Non-pigmented ciliary epithelial cell (primary cell): ENCODE data around the gene PRODH2.
A peak's percentile ranks its signal among the peaks of the same experiment; 100 is the strongest.
"Not testable (repeated sequence)": the region's sequence is repeated elsewhere in the genome, so short reads cannot be mapped to it uniquely, and the experiment has no call there.

Source experiments
- DNase-seq: peaks from one replicate; pipeline ENCODE4 v3.0.0-alpha.2; 2010; ENCODE audit warnings: low read depth

PRODH2 gene

DNA sequence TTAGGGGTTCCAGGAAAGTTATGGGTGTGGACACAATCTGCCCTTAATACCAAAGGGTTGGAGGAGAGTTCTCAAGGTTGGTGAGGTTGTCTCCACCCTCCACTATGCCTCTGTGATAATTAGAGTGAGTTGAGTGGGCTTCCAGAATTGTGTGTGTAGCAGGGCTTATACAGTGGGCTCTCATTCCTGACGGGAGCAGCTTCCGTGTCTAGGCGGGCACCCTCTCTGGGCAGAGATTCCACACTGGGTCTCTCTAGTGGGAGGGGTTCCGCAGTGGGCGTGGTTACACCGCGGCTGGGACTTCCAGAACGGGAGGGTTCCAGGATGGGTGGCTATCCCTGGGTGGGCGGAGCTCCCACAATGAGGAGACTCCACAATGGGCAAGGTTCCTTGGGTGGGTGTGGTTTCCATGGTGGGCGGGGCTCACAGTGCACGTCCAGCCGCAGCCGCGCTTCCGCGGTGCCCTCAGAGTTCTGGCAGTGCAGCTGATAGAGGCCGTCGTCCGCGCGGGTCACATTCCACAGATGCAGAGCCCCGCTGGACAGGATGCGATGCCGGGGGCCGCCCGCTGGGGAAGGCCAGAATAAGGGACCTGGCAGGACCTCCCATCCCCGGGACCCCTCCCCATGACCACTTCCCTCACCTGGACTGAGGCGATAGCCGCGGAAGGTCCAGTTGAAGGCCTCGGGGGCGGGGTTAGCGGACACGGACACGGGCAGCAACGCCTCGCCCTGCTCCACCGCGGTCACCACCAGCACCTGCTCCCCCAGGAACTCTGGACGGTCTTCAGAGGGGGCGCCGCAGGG lies 31.2 kb upstream of the PRODH2 start:
- DNase-seq = no peak

DNA sequence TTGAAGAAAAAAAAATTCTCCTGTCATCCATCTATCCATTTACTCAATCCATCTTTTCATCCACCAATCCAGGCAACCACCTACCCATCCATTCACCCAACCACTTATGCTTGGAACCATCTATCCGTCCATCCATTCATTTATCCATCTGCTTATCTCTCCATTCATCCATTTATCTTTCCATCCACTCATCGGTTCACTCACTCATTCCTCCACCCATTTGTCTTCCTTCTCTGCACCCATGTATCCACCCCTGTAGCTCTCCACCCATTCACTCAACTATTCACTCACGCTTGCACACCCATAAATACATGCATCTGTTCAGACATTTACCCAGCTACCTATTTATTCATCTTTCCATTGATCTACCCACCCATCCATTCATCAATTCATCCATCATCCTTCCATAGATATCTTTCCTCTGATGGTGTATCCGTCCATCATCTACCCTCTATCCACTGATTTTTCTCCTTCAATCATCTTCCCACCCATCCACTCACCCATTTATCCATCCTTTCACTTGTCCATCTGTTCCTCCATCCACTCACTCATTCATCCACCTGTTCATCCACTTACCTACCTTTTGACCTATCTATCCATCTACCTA lies 30.1 kb upstream of the PRODH2 start:
- DNase-seq = no peak

DNA sequence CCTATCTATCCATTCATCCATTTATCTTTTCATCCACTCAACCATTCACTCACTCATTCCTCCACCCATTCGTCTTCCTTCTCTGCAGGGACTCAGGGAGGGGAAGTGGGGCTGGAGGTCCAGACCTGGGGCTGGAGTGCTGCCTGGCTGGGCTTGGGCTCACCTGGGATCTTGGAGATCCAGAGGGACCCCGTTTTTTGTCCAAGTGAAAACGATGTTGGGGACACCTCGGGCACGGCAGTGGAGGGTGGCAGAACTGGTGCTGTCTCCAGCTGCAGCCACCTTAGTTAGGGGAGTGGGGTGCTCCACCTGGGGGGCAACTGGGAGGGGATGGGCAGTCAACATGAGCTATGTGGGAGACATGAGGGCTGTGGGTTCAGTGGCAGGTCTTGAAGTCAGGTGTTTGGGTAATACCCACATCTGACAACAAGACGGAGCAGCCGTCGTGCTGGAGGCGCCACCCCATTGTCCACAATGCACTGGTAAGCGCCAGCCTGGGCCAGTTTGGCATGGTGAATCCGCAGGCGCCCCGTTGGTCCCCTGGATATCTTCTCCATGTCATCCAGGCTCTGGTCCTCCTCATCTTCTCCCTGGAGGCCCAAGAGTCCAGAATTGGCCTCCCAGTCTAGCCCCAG lies 29.4 kb upstream of the PRODH2 start:
- DNase-seq = no peak

DNA sequence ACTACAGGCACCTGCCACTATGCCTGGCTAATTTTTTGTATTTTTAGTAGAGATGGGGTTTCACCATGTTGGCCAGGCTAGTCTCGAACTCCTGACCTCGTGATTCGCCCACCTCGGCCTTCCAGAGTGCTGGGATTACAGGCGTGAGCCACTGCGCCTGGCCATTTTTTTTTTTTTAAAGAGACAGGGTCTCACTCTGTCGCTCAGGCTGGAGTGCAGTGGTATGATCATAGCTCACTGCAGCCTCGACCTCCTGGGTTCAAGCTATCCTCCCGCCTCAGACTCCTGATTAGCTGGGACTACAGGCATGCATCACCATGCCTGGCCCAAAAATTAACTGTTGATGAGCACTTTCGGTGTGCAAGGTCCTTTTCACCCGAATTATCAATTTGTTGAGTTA lies 23.5 kb upstream of the PRODH2 start:
- not testable (repeated sequence) for DNase-seq

DNA sequence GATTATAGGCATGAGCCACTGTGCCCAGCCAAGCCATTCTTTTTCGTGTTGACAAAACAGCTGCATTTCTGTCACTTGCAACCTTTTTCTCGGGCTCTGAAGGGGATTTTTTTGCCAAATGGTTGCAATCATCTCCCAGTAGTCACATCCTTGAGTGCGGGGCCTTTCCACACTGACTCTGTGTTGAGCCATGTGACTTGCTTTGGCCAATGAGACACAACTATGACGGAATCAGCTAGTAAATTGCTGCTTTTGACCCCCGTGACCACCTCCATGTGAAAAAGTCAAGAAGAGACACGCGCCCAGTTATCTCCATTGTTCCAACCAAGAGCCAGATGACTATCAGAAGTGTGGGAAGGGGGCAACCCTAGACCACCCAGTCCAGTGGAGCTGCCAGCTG lies 21.3 kb upstream of the PRODH2 start:
- DNase-seq = no peak

DNA sequence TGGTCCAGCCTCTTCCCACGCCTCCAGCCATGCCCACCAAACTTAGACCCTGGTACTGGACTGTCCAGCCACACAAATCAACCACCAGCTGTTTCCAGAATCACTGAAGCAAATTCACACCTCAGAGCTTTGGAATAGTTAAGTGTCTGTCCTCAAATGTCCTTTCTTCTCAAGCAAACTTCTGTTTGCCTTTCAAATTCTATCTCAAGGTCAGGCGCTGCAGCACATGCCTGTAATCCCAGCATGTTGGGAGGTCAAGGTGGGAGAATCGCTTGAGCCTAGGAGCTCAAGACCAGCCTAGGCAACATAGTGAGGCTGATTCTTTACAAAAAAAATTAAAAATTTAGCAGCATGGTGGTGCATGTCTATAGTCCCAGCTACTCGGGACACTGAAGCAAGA lies 19.4 kb upstream of the PRODH2 start:
- no peak for DNase-seq

DNA sequence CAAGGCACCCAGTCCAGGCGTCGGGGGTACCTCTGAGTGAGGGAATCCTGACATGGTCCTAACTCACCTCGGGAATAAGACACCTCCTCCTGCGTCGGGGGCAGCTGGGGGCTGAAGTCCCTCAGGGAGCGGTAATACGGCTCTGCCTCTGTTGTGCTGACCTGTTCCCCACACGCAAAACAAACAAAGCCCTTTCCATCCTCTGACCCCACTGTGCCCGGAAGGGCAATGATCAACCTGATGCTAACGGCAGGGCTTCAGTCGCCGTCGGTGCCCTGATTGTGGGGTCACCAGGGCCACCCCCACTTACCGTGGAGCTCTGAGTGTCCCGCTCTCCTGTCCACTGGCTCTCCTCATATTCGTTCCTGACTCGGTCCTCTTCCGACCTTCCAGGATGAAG lies 18.3 kb upstream of the PRODH2 start:
- DNase-seq = no peak

DNA sequence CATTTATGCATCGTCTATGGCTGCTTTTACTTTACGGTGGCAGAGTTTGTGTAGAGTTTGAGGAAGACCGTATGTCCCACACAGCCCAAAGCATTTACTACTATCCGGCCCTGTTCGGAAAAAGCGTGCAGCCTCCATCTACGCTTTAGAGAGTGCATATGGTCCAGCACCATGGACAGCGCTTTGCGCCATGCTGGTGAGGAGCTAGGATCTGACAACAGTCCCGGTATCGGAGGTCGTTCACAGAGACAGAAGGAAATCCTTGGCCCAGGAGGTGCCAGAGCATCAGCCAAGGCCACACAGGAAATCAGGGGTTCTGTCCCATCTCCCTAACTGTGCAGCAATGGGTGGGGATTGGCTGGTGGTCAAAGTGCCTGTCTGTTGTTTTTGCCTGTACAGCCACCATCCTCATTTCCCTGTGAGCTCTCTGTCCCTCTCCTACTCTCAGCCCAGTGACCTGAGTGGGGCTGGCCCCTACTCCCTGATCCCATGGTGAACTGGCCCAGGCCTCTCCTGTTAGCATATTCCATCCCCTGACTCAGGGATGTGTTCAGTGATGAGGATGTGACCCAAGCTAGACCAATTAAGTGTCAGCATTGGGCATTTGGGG lies 16.2 kb upstream of the PRODH2 start:
- DNase-seq = peak; percentile 19

DNA sequence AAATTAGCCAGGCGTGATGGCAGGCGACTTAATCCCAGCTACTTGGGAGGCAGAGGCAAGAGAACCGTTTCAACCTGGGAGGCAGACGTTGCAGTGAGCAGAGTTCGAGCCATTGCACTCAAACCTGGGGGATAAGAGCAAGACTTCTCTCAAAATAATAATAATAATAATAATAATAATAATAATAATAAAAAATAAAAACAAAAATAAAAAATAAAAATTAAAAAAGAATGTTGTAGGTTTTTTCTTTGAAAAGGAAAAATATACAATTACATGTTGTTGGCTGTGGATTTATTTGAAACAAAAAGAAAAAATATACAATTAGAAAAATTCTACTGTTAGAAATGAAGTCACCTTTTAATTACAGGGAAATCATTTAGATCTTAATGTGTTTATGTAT lies 11.5 kb upstream of the PRODH2 start:
- no peak for DNase-seq

DNA sequence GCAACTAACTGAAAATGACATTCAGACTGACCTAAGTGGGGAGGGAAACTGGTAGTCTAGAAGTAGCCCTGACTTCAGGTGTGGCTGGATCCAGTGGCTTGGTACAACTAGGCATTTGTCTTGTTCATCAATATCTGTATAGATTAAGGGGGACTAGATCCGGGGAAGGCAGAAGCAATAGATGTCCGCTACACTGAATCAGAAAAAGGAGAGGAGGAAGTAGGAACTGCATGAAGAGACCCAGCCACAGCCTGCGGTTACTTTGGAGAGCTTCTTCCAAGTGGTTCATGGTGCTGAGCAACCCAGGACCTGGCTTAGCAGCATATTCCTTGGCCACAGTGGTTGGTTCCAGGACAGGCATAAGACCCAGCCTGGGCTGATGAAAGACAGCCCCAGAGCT lies 9.9 kb upstream of the PRODH2 start:
- DNase-seq = no peak

DNA sequence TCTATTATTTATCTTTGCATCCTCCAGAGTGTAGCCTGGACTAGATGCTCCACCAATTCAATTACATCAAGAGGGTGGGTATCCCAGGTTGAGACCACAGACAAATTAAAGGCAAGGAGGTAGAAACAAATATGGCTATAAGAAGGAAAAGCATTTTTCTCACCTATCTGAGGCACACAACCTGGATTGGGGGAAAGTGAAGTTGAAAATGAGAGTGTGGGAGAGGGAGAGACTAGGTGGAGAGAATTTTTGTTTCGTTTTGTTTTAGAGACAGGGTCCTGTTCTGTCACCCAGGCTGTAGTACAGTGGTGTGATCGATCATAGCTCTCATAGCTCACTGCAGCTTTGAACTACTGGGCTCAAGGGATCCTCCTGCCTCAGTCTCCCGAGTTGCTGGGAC lies 5.8 kb upstream of the PRODH2 start:
- DNase-seq = no peak

DNA sequence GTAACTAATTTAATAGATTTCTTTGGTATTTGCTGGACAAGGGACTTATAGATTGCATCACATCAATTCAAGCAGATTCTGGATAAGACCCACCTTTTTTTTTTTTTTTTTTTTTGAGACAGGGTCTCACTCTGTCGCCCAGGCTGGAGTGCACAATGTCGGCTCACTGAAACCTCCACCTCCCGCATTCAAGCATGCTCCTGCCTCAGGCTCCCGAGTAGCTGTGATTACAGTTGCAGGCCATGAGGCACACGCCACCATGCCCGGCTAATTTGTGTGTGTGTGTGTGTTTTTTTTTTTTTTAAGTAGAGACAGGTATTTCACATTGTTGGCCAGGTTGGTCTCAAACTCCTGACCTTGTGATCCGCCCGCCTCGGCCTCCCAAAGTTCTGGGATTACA lies 4.2 kb upstream of the PRODH2 start:
- DNase-seq = no peak

DNA sequence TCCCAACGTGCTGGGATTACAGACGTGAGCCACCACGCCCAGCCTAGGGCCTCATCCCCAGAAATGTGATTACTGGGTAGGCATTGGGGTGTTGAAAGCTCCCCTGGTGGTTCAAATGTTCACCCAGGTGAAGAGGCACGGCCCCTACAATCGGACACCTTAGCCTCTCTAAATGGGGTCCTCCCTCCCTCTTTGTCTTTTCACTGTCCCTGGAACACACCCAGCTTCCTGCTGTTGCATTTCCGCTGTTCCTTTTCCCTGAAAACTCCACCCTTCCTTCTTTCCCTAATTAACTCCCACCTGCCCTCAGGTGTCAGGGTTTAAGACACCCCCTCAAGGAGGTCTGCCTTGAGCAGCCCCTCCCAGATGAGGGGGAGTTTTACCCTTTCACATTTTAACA lies 3.6 kb upstream of the PRODH2 start:
- no peak for DNase-seq

DNA sequence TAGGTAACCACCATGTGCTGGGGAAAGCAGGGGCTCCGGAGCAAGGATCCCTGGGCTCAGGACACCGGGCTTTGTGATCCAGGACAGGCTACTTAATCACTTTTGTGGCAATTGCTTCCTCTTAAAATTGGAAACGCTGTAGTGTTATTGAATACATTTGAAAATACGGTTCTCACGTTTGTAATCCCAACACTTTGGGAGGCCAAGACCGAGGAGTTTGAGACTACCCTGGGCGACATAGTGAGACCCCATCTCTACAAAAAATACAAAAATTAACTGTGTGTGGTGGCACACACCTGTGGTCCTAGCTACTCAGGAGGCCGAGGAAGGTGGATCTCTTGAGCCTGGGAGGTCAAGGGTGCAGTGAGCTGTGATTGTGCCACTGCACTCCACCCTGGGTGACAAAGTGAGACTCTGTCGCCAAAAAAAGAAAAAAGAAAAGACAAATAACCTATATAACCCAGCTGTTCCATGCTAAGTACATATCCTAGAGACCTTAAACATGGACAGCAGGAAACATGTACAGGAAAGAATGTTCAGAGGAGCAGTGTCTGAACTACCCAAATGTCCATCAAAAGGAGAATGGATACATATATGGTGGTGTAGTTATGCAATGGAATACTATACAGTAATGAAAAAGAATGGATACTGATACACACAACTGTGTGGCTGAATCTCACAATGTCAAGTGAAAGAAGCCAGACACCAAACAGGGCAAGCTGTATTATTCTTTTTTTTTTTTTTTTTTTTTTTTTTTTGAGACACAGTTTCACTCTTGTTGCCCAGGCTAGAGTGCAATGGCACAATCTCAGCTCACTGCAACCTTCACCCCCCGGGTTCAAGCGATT lies 622 bp upstream of the PRODH2 start:
- DNase-seq = no peak

DNA sequence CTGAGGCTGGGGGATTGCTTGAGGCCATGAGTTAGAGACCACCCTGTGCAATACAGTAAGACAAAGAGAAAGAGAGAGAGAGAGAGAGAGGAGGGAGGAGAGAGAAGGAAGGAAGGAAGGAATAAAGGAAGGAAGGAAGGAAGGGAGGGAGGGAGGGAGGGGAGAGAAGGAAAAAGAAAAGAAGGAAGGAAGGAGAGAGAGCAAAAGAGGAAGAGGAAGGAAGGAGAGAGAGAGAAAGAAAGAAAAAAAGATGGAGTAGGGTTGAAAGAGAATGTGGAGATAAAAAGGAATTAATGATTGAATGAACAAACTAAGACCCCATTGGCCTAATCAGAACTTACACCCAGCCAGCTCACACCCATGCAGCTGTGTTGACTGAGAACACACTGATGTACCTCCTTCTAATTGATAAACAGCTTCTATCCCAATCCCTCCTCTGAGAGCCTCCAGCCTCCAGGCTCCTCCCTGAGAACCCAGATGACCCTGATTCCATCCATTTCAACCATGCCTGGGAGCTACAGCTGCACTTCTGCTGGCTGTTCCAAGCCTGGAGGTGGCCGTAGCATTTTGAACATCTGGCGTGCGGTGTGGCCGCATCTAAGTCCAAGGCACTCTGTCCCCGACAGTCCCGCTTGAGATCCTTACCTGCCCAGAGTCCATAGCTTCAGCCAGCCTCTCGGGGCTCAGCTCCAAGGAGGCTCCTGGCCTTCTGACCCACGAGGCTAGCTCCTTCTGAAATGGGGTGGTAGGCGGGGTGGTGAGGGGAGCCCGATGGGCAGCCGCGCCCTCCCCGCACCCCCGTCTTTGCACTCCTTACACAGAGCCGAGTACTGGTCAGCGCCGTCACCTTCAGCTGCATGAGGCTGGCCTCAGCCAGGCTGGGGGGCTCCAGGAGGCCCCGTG lies 1.1 kb downstream of the PRODH2 start:
- DNase-seq = no peak

DNA sequence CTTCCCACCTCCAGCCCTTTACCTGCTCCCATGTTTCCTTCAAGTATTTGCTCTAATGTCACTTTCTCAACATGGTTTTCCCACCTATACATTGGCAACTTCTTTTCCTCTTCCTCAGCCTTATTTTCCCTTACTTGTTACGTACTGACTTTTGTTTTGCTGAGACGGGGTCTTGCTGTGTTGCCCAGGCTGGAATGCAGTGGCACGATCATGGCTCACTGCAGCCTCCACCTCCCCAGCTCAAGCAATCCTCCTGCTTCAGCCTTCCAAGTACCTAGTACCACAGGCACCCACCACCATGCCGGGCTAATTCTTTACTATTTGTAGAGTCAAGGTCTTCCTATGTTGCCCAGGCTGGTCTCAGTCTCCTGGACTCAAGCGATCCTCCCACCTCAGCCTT lies 5.0 kb downstream of the PRODH2 start:
- DNase-seq = no peak

DNA sequence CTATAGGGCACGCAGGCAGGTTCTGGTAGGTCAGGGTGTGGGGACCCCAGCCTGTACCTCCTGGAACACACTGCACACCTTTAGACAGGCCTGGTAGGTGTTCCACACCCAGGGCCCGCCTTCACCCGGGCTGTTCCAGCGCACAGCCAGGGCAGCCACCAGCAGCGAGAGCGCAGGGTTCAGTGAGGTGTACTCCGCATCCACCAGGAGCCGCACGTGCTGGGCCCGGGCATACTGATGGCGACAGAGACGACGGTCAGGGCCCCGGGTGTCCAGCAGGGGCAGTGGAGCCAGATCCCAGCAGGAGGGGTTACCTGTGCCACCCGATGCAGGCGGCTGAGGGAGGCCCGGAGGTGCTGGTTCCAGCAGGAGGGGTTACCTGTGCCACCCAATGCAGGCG lies 6.0 kb downstream of the PRODH2 start:
- DNase-seq = no peak

DNA sequence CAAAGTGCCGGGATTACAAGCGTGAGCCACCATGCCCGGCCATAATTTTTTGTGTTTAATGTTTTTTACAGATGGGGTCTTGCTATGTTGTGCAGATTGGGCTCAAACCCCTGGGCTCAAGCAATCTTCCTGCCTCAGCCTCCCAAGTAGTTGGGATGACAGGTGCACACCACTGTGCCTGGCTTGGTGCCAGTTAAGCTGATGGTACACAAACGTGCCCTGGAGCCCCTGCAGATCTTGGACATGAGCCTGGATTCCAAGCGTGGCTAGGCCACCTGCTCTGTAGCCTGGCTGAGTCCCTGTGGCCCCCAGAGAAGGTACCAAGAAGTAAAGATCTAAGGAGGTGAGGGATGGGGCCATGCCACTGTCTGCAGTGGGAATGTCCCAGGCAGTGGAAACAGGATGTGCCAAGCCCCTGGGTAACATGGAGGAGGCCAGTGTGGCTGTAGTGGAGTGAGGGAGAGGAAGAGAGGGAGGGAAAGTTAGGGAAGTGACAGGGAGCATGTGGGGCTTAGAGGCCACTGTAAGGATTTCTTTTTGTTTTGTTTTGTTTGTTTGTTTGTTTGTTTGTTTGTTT lies 7.0 kb downstream of the PRODH2 start:
- no peak for DNase-seq

DNA sequence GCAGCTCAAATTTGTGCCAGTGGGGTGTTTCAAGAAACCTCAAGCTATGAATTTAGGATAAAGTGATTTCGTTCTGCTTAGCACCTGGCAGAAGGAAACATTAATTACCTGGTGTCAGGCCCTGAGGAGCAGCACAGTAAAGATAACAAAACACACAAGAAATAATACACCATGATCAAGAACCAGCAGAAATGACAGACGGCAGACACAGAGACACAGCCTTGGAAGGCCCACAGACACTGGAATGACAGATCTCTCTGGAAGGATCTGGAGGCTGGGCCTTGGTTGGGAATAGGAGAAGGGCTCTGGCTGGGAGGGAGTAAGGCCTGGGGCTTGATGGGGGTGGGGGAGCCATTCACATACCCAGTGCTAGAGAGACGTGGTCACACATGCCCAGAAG lies 10.8 kb downstream of the PRODH2 start:
- no peak for DNase-seq

DNA sequence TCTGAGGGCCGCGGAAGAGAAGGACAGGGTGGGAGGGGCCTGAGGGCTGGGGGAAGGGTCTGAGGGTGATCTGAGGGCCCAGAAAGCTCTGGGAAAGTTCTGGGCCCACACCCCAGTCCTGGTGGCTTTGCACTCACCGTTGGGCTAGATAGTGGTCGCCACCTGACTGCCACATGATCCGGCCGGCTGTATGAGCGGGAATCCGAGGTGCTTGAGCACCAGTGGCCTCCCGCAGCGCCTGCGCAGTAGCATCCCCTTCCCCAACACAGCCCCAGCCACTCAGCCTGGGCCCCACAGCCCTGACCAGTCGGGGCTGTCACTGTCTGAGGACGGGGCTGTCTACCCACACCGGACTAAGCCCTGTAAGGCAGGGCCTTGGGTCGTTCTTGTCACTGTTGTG lies 15.0 kb downstream of the PRODH2 start:
- no peak for DNase-seq
